Purkinje cell (primary cell): ENCODE results near the gene CPNE4. TPM values are rescaled to one million over a fixed set of nuclear protein-coding genes. Genes with fewer than 3 reads are reported as not detected.

Experiments used
- polyA plus RNA-seq: library from polyadenylated mRNA; unstranded; fragments of >200 nt; fragmentation: Nextera tagmentation; gene quantifications from 2 replicates; pipeline ENCODE4 v1.2.1, GENCODE V29; 2014

Gene CPNE4
- 22.2 TPM in 1 of 2 replicates, not detected in the other for polyA plus RNA-seq

GRCh38 chr3:132034486-132035464 lies at the start of gene CPNE4:
TSS of gene CPNE4 (minus strand) at chr3:132035014.

DNA sequence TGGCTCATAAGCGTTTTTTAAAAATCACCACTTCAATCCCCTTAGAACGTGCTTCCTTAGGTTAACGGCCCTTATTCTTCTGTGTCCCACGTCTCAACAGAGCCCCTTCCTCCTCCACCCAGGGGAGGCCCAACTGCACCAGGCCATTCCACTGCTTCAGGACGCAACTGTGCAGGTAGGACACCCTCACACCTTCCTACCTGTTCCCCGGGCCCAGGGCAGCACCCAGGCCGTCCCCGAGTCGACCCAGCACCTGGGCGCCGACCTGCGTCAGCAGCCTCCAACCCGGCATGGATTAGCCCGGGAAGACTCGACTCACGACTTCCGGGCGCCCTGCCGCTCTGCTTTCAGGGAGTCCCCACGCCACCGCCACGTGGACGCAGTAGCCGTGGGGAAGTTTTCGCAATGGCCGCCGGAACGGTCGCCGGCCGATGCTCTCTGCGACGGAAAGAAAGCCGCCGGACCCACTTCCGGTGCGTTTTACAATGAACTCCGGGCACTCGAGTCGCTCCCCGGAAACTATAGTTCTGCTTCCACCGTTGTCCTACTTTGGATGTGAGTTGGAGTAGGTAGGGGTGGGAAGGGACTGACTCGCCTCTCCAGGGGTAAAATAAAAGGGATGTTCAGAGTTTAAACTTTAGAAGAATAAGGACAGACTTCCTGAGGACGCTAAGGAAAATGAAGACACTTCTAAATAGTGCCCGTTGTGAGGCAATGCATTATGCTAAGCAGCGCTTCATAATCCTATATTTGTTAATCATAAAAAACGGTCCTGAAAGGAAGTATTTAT lies 532.1 kb downstream of the CPNE4 start, which contains the start of gene MRPL3:
MRPL3 (minus strand) TSS at position 442 of the 790 bp plus-strand sequence; CDS start at position 292, 150 bp downstream.

